ENCODE results near the gene SLC25A19. TPM values are rescaled to one million over a fixed set of nuclear protein-coding genes. Genes with fewer than 3 reads are reported as not detected.

The SLC25A19 gene
- total and polyA plus RNA-seq, 9 donors, result 4.1 to 12.1 (median 7.4) TPM

DNA sequence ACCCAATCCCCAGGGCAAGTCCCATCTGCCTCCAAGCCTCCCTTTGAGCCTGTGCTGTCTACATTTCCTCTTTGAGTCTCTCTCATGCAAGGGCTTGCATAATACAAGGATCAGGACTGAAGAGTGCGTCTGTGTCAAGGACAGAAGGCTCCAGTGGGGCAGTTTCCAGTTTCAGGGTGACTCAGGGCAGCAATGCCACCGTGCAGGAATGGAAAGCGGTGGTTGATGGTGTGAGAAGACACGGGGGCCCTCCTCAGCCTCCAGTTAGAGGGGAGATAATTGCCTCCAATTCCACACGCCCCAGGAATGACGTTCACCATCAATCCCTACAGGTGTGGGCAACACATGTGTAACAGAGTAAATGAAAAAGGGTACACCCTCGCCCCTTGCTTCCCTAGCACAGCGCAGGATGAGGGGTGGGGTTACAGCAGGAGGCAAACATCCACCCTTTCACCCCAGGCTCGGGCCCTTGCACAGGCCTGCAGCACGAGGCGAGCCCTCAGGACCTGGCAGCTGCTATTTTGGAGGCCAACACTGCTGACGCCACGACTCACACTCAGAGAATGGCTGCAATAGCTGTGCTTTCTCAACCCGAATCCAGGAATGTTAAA lies 24.8 kb upstream of the SLC25A19 start:
- no peak overlapping the region for H3K4me3 ChIP-seq
- no peaks in the 10 kb centered on the region for H3K27me3 ChIP-seq
- H3K4me1 ChIP-seq (ENCODE audit: insufficient read depth), result peaks cover 2% of the 10 kb centered on the region
- no peak overlapping the region for H3K27ac ChIP-seq
- no peak for DNase-seq
- H3K9me3 ChIP-seq, result no peaks in the 10 kb centered on the region
- WGBS, 3 donors, result 75 to 80% (median 80%) methylated on average over 14 of the region's 14 CpGs
- intact Hi-C loops (cut with DNase I), result no loop called here
- H3K36me3 ChIP-seq, result no peaks in the 10 kb centered on the region
- no peak for TF ChIP-seq POLR2A (IDR thresholded peaks at IDR 0.05)
- TF ChIP-seq, protein P1, sequence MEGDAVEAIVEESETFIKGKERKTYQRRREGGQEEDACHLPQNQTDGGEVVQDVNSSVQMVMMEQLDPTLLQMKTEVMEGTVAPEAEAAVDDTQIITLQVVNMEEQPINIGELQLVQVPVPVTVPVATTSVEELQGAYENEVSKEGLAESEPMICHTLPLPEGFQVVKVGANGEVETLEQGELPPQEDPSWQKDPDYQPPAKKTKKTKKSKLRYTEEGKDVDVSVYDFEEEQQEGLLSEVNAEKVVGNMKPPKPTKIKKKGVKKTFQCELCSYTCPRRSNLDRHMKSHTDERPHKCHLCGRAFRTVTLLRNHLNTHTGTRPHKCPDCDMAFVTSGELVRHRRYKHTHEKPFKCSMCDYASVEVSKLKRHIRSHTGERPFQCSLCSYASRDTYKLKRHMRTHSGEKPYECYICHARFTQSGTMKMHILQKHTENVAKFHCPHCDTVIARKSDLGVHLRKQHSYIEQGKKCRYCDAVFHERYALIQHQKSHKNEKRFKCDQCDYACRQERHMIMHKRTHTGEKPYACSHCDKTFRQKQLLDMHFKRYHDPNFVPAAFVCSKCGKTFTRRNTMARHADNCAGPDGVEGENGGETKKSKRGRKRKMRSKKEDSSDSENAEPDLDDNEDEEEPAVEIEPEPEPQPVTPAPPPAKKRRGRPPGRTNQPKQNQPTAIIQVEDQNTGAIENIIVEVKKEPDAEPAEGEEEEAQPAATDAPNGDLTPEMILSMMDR (IDR thresholded peaks at IDR 0.05), result no peak
- TF ChIP-seq EP300 (IDR thresholded peaks at IDR 0.05), result no peak

- Histone ChIP-seq H3K4me1 (ENCODE audit: insufficient read depth) (no peaks in the 10 kb centered on the region), H3K27ac (no peak overlapping the region), H3K27me3 (no peaks in the 10 kb centered on the region), H3K36me3 (no peaks in the 10 kb centered on the region), H3K4me3 (no peak overlapping the region), H3K9me3 (no peaks in the 10 kb centered on the region)
- no peak for DNase-seq
- intact Hi-C loops (cut with DNase I), result no loop called here
- TF ChIP-seq EP300 (IDR thresholded peaks at IDR 0.05) (no peak), POLR2A (IDR thresholded peaks at IDR 0.05) (no peak)
- TF ChIP-seq, protein P1 (IDR thresholded peaks at IDR 0.05), result no peak
- WGBS, 3 donors, result 66 to 74% (median 70%) methylated on average over 20 of the region's 20 CpGs
These were observed 19.7 kb upstream of the SLC25A19 start for GRCh38 chr17:75308732-75309629.

- H3K4me1 ChIP-seq (ENCODE audit: insufficient read depth), result no peaks in the 10 kb centered on the region
- no peak overlapping the region for H3K4me3 ChIP-seq
- no peak for DNase-seq
- no peaks in the 10 kb centered on the region for H3K9me3 ChIP-seq
- H3K27me3 ChIP-seq, result no peaks in the 10 kb centered on the region
- H3K27ac ChIP-seq, result no peak overlapping the region
- 73 to 83% (median 80%) methylated on average over 13 of the region's 13 CpGs for WGBS, 3 donors
- no peaks in the 10 kb centered on the region for H3K36me3 ChIP-seq
- no peak for TF ChIP-seq POLR2A (IDR thresholded peaks at IDR 0.05)
- TF ChIP-seq, protein P1 (IDR thresholded peaks at IDR 0.05), result no peak
- no peak for TF ChIP-seq EP300 (IDR thresholded peaks at IDR 0.05)
- intact Hi-C loops (cut with DNase I), result no loop called here
These were observed 18.9 kb upstream of the SLC25A19 start for GRCh38 chr17:75307957-75308731.

GRCh38 chr17:75301502-75302206 lies 12.4 kb upstream of the SLC25A19 start:
- 85 to 87% (median 86%) methylated on average over 17 of the region's 17 CpGs for WGBS, 3 donors
- no peak for TF ChIP-seq EP300 (IDR thresholded peaks at IDR 0.05)
- TF ChIP-seq POLR2A (IDR thresholded peaks at IDR 0.05), result no peak
- TF ChIP-seq, protein P1 (IDR thresholded peaks at IDR 0.05), result no peak
- no peak overlapping the region for H3K4me3 ChIP-seq
- H3K36me3 ChIP-seq, result no peaks in the 10 kb centered on the region
- no peaks in the 10 kb centered on the region for H3K4me1 ChIP-seq (ENCODE audit: insufficient read depth)
- H3K9me3 ChIP-seq, result no peaks in the 10 kb centered on the region
- DNase-seq, result no peak
- intact Hi-C loops (cut with DNase I), result no loop called here
- no peaks in the 10 kb centered on the region for H3K27me3 ChIP-seq
- H3K27ac ChIP-seq, result no peak overlapping the region
